ENCODE measurements around the gene ROPN1B. TPM values are rescaled to one million over a fixed set of nuclear protein-coding genes. Genes with fewer than 3 reads are reported as not detected.
"Not testable (repeated sequence)": the region's sequence is repeated elsewhere in the genome, so short reads cannot be mapped to it uniquely, and the experiment has no call there.

Gene ROPN1B
- total RNA-seq = 0.60 TPM

GRCh38 chr3:125968701-125969592 lies at the start of gene ROPN1B:
ROPN1B (plus strand) TSS chr3:125969178; CDS start chr3:125972055, 2,877 bp downstream.
- not testable (repeated sequence) for DNase-seq (ENCODE audit: low spot score)
- peak; percentile 93 for ATAC-seq

- not testable (repeated sequence) for DNase-seq (ENCODE audit: low spot score); ATAC-seq
These were observed 48.8 kb upstream of the ROPN1B start for GRCh38 chr3:125920191-125920590.

- not testable (repeated sequence) for DNase-seq (ENCODE audit: low spot score); ATAC-seq
These were observed 48.2 kb upstream of the ROPN1B start for GRCh38 chr3:125920751-125921279.

GRCh38 chr3:125921712-125922111 lies 47.3 kb upstream of the ROPN1B start:
- ATAC-seq (peak; percentile 58), DNase-seq (ENCODE audit: low spot score) (peak; percentile 71)

- DNase-seq (ENCODE audit: low spot score); ATAC-seq: not testable (repeated sequence)
These were observed 45.5 kb upstream of the ROPN1B start for GRCh38 chr3:125923324-125924115.

GRCh38 chr3:125924276-125924675 lies 44.7 kb upstream of the ROPN1B start:
- not testable (repeated sequence) for ATAC-seq; DNase-seq (ENCODE audit: low spot score)

GRCh38 chr3:125925727-125926126 lies 43.3 kb upstream of the ROPN1B start:
- ATAC-seq; DNase-seq (ENCODE audit: low spot score): not testable (repeated sequence)

- ATAC-seq = not testable (repeated sequence)
These were observed 40.0 kb upstream of the ROPN1B start for GRCh38 chr3:125928771-125929545.

GRCh38 chr3:125929765-125930164 lies 39.2 kb upstream of the ROPN1B start:
- not testable (repeated sequence) for DNase-seq (ENCODE audit: low spot score); ATAC-seq

More at GRCh38 chr3:125928771-125929545, 40.0 kb upstream of the ROPN1B start:
- DNase-seq (ENCODE audit: low spot score) = peak; percentile 68

GRCh38 chr3:125931355-125931880 lies 37.6 kb upstream of the ROPN1B start:
- not testable (repeated sequence) for ATAC-seq; DNase-seq (ENCODE audit: low spot score)

- not testable (repeated sequence) for DNase-seq (ENCODE audit: low spot score); ATAC-seq
These were observed 35.4 kb upstream of the ROPN1B start for GRCh38 chr3:125933397-125934173.

- DNase-seq (ENCODE audit: low spot score) (peak; percentile 76), ATAC-seq (peak; percentile 97)
These were observed 33.6 kb upstream of the ROPN1B start for GRCh38 chr3:125935252-125935874.

- DNase-seq (ENCODE audit: low spot score) = not testable (repeated sequence)
- peak; percentile 82 for ATAC-seq
These were observed 32.7 kb upstream of the ROPN1B start for GRCh38 chr3:125936210-125936815.

- DNase-seq (ENCODE audit: low spot score); ATAC-seq: not testable (repeated sequence)
These were observed 32.1 kb upstream of the ROPN1B start for GRCh38 chr3:125936891-125937290.

GRCh38 chr3:125947806-125948205 lies 21.2 kb upstream of the ROPN1B start:
- DNase-seq (ENCODE audit: low spot score); ATAC-seq: not testable (repeated sequence)

GRCh38 chr3:125948901-125949300 lies 20.1 kb upstream of the ROPN1B start:
- DNase-seq (ENCODE audit: low spot score); ATAC-seq: not testable (repeated sequence)

GRCh38 chr3:125951176-125951575 lies 17.8 kb upstream of the ROPN1B start:
- not testable (repeated sequence) for ATAC-seq; DNase-seq (ENCODE audit: low spot score)

- ATAC-seq = not testable (repeated sequence)
These were observed 12.0 kb upstream of the ROPN1B start for GRCh38 chr3:125957020-125957419.

More at GRCh38 chr3:125957020-125957419, 12.0 kb upstream of the ROPN1B start:
- not testable (repeated sequence) for DNase-seq (ENCODE audit: low spot score)
